HG03280 (cell line): ENCODE measurements around the gene TMEM95.
"Not testable (repeated sequence)": the region's sequence is repeated elsewhere in the genome, so short reads cannot be mapped to it uniquely, and the experiment has no call there.

ENCODE experiments used
- ATAC-seq: cut with Tn5 transposase; IDR thresholded peaks from one replicate; pipeline ENCODE4 v1.9.1; 2021; ENCODE audit warnings: mild to moderate bottlenecking, moderate library complexity; ENCODE audit not compliant: unreplicated experiment

Gene TMEM95

GRCh38 chr17:7346761-7347614 lies 8.0 kb upstream of the TMEM95 start:
- no peak for ATAC-seq

DNA sequence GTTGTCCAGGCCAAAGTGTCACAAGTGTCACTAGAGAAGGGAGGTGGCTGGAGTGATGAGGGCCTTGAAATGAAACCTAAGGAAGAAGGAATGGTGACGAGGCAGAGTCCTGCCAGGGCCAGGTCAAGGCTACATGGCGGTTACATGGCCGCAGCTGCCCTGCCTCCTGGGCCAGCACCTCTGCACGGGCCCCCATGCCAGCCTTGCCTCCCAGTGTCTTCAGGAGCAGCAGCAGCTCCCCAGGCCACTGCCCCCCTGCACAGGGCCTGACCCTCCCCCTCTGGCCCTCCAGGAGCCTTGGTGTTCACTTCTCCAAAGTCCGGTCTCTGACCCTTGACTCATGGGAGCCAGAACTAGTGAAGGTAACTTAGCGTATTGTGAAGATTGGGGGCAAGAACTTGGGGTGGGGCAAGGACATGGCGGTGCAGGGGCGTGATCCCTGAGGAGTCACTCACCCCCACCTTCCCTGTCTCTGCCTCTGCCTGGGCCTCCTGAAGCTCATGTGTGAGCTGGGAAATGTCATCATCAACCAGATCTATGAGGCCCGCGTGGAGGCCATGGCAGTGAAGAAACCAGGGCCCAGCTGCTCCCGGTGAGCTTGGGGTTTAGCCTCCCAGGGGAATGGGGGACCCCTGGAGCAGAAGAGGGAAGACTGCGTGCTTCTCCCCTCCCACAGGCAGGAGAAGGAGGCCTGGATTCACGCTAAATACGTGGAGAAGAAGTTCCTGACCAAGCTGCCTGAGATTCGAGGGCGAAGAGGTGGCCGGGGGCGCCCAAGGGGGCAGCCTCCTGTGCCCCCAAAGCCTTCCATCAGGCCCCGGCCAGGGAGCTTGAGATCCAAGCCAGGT lies 7.1 kb upstream of the TMEM95 start:
- no peak for ATAC-seq

GRCh38 chr17:7348478-7349242 lies 6.3 kb upstream of the TMEM95 start:
- no peak for ATAC-seq

DNA sequence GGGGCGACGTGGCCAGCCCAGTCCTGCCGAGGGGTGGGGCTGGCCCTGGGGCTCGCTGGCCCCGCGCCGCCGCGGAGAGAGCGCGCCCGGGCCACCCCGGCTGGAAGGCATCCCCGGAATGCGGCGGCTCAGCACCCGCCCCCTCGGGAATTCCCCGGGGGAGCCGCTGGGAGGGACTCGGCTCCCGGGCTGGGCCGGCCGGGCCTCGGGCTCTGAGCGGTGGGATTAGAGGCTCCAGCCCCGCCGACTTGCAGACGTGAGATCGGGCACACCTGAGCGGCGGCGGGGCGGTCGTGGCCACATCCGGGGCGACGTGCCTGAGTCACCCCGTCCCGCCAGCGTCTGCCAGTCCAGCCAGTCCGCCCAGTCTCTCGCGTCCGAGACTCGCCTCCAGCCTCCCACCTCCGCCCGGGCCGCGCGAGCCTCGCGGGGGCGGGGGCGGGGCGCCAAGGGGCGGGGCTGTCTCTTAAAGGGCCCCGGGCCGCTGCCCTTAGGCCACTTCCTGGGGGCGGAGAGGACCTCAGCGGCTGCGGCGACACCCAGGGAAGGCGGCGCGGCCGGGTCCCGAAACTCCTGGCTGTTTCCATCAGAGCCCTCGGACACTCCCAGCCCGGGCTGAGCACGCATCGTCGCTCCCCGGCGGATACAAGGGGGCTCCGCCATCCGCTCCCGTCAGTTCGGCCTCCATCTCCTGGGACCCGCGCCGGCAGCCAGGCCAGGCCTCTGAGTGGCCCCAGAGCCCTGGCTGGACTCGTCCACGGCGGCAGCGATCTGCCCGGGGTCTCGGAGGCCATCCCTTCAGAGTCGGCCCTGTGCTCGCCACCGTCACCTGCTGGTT lies 3.1 kb upstream of the TMEM95 start, which contains the start of gene KCTD11:
Gene KCTD11 (plus strand): TSS at position 498 of the 838 bp plus-strand sequence.
- ATAC-seq, result peak; percentile 61

DNA sequence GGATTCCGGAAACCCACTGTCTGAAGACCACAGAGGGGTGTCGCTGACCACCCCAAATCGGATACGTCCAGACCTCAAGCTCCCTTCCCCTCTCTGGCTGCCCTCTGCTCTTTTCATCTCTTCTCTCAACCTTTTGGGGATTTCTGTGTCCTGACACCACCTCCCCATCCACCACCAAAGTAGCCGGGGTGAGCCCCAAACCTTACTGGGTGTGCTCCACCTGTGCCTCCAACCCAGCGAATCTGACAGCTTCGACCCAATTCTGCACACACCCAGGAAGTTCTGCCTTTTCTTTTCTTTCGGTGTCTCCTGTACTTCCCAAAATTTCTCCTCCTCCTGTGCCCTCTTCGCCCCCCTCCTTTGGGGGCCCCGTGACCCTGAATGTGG lies 2.5 kb upstream of the TMEM95 start:
- ATAC-seq, result no peak

GRCh38 chr17:7352910-7353635 lies 1.9 kb upstream of the TMEM95 start:
- ATAC-seq, result no peak

- no peak for ATAC-seq
Measured at GRCh38 chr17:7354262-7354843, 603 bp upstream of the TMEM95 start.

DNA sequence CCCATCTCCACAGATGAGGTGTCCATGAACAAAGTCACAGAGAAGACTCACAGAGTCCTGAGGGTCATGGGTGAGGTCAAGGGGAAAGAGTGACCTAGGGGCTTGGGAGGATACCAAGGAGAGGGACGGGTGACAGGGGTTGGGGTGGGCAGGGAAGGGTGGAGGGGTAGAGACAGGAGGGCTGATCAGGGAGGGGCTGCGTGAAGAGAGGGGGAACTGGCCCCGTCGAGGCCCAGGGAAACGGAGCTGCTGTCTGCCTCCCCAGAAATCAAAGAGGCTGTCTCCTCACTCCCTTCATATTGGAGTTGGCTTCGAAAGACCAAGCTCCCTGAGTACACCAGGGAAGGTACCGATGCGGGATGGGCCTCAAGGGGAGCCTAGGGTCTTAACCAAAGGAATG lies 617 bp downstream of the TMEM95 start:
- ATAC-seq, result no peak

GRCh38 chr17:7356072-7356549 lies 1.2 kb downstream of the TMEM95 start:
- ATAC-seq, result no peak

DNA sequence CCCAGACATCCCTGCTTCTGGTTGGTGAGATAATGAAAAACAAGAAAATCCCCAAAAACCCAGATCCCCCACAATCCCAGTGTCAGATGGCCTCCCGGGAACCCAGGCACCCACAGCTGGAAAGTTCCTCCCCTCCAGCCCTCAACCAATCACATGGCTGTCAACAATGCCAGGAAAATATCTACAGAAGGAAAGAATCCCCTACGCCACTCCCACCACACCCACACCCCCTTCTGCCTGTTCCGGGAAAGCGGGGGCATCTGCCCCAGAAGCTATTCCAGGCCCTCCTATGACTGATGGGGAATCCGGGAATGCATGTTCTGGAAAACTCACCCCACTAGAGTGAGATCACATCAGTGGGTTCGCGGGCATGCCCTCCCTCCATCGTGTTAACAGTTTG lies 1.8 kb downstream of the TMEM95 start:
- no peak for ATAC-seq

GRCh38 chr17:7357381-7357780 lies 2.4 kb downstream of the TMEM95 start:
- ATAC-seq, result no peak

GRCh38 chr17:7361906-7362305 lies 7.0 kb downstream of the TMEM95 start:
- ATAC-seq, result no peak

DNA sequence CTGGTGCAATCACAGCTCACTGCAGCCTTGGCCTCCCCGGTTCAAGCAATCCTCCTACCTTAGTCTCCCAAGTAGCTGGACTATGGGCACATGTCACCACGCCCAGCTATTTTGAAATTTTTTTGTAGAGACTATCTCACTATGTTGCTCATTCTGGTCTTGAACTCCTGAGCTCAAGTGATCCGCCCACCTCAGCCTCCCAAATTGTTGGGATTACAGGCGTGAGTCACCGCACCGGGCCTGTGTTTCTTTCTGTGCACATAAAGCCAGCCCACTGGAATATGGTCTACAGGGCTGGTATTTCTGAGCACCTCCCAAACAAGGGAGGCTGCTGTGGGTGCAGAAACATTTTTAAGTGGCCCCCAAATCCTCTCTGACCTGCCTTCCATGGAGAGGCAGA lies 8.4 kb downstream of the TMEM95 start:
- no peak for ATAC-seq

DNA sequence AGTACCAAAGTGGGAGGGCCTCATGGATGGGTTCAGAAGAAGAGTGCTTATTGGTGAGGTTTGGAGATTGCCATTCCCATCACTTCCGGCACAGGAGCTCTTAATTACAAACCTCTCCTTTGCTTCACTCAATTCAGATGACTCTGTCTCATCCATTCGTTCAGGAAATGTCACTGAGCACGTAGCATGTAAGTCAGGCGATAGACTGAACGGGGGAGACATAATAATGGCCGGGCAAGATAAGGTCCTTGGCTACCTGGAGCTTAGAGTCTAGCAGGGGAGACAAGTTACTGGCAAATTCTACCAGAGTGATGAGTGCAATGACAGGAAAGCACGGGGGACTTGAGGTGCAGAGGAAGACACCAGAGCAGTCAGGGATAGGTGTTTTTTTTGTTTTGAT lies 11.0 kb downstream of the TMEM95 start:
- ATAC-seq, result not testable (repeated sequence)

DNA sequence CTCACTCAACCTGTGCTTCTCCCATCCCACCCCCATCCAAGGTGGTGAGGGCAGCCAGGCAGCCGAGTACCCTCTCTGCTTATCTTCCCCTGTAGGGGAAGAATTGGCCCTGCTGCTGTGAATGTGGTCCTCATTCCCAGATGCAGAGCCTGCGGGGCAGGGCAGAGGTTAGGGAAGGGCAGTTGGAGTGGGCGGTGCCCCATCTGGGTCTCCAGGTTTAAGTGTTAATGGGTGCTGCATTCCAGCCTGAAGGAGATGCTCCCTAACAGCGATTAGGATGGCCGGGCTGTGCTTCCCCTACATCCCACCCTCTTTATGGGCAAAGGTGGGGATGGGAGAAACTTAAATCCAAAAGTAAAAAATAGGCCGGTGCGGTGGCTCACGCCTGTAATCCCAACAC lies 12.1 kb downstream of the TMEM95 start:
- ATAC-seq, result no peak

- no peak for ATAC-seq
Measured at GRCh38 chr17:7367918-7368598, 13.1 kb downstream of the TMEM95 start.

- not testable (repeated sequence) for ATAC-seq
Measured at GRCh38 chr17:7368599-7368994, 13.6 kb downstream of the TMEM95 start.

DNA sequence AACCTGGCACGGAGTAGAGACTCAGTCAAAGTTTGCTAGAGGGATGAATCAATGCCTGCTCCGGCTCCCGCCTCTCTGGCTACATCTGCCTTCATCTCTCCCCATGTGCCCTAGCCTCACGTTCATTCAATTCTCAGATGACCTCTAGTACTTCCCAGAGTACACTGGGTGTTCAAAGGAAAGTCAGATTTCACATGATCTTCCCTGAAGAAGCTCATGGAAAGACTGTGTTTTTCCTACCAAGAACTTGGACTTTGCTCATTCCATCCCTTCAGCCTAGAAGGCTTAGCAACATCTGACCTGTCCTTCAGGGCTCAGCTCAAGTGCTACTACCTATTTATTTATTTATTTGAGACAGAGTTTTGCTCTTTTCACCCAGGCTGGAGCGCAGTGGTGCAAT lies 14.9 kb downstream of the TMEM95 start:
- no peak for ATAC-seq

GRCh38 chr17:7370853-7371252 lies 15.9 kb downstream of the TMEM95 start:
- no peak for ATAC-seq
